ENCODE results near the gene TMEM63C. TPM values are rescaled to one million over a fixed set of nuclear protein-coding genes. Genes with fewer than 3 reads are reported as not detected.
A peak's percentile ranks its signal among the peaks of the same experiment; 100 is the strongest.

TMEM63C gene
- total RNA-seq, 1 experiment from 2014 or later = 5.7 TPM

- RAD21 ChIA-PET (ENCODE audit: low non-redundant PET in 1 of 2, low total read pairs in 2 of 2, uncharacterized antibody in 2 of 2, unreplicated experiment in 2 of 2) = no interaction called here
- CTCF ChIA-PET = interaction anchor here (1.0 to 5.3 kb wide), 3 partner anchors 14 to 149 kb away, joined by 4 to 89 read pairs (median 12); no protein-coding TSS in a partner anchor
- H3K27ac ChIP-seq (ENCODE audit: low read depth, low read length) = no peak overlapping the region
- H3K9me2 ChIP-seq (ENCODE audit: insufficient read depth) = no peaks in the 10 kb centered on the region
- H4K20me1 ChIP-seq (ENCODE audit: insufficient read depth) = no peaks in the 10 kb centered on the region
- intact Hi-C loops (cut with micrococcal nuclease) = loop anchor here (2.0 to 5.0 kb wide), 2 partner anchors 156 to 250 kb away; partner anchors contain the start of genes AHSA1 and VIPAS39
- no peak overlapping the region for H2AFZ ChIP-seq (ENCODE audit: low read depth, low read length, poor library complexity, severe bottlenecking)
- H3K36me3 ChIP-seq (ENCODE audit: control insufficient read depth in 1 of 2, insufficient read depth in 2 of 2, low read length in 2 of 2) = peaks cover 0 to 7% of the 10 kb centered on the region in 2 experiments; a peak in 1 of 4 replicates
- H3K4me3 ChIP-seq (replicated peaks in 1 of 2; ENCODE audit: low read depth in 1 of 2, low read length in 2 of 2) = no peak overlapping the region
- POLR2A ChIA-PET = no interaction called here
- ATAC-seq (peak; percentile 69), DNase-seq (ENCODE audit: low read depth, low spot score) (peak; percentile 68)
- H3K4me2 ChIP-seq (ENCODE audit: low read length) = no peak overlapping the region
- no peak overlapping the region for H3K9ac ChIP-seq (ENCODE audit: low read length)
- H3K9me3 ChIP-seq (ENCODE audit: control insufficient read depth in 1 of 2, insufficient read depth in 1 of 2, low read depth in 1 of 2, low read length in 2 of 2) = no peaks in the 10 kb centered on the region
- H3K4me1 ChIP-seq (ENCODE audit: control insufficient read depth in 1 of 2, insufficient read depth in 2 of 2, low read length in 2 of 2) = peaks cover 19 to 22% of the 10 kb centered on the region in 2 experiments
- TF ChIP-seq EGR1 (IDR thresholded peaks at IDR 0.05; ENCODE audit: low read depth) = no peak
- peak; percentile 82 for TF ChIP-seq RAD21 (IDR thresholded peaks at IDR 0.05; ENCODE audit: low read depth)
- no peak for TF ChIP-seq ZFX (IDR thresholded peaks at IDR 0.05)
- no peak for TF ChIP-seq SRF (IDR thresholded peaks at IDR 0.05; ENCODE audit: low read depth)
- no peak for TF ChIP-seq CEBPB (IDR thresholded peaks at IDR 0.05; ENCODE audit: low read depth)
- TF ChIP-seq, protein P1, sequence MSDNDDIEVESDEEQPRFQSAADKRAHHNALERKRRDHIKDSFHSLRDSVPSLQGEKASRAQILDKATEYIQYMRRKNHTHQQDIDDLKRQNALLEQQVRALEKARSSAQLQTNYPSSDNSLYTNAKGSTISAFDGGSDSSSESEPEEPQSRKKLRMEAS (IDR thresholded peaks at IDR 0.05) = no peak
- TF ChIP-seq TCF7L2 (IDR thresholded peaks at IDR 0.05; ENCODE audit: borderline replicate concordance, extremely low read depth, insufficient read depth, insufficient read length) = no peak
- TF ChIP-seq SP1 (IDR thresholded peaks at IDR 0.05; ENCODE audit: low read depth) = no peak
- TF ChIP-seq SIN3A (IDR thresholded peaks at IDR 0.05; ENCODE audit: low read depth) = no peak
- no peak for TF ChIP-seq EZH2 (IDR thresholded peaks at IDR 0.05)
- peak; percentile 87 to 92 (median 89) for TF ChIP-seq CTCF (IDR thresholded peaks at IDR 0.05 in 2 of 3, conservative IDR thresholded peaks at IDR 0.05 in 1 of 3; ENCODE audit: borderline replicate concordance in 1 of 3, insufficient read depth in 1 of 3, low read depth in 2 of 3, low read length in 2 of 3)
- no peaks in the 10 kb centered on the region for H3K27me3 ChIP-seq (ENCODE audit: insufficient read depth, low read length)
- no peaks in the 10 kb centered on the region for H3K79me2 ChIP-seq (ENCODE audit: insufficient read depth, low read length)
- no TSS peak for BruUV-seq (replicated peaks)
Measured at GRCh38 chr14:77301103-77301502, 119.5 kb downstream of the TMEM63C start.

All from HCT116 (cell line).